ENCODE data around the gene ARHGDIA.

GRCh38 chr17:81839301-81839700, 31.8 kb downstream of the ARHGDIA start:
- TF ChIP-seq, protein P1, sequence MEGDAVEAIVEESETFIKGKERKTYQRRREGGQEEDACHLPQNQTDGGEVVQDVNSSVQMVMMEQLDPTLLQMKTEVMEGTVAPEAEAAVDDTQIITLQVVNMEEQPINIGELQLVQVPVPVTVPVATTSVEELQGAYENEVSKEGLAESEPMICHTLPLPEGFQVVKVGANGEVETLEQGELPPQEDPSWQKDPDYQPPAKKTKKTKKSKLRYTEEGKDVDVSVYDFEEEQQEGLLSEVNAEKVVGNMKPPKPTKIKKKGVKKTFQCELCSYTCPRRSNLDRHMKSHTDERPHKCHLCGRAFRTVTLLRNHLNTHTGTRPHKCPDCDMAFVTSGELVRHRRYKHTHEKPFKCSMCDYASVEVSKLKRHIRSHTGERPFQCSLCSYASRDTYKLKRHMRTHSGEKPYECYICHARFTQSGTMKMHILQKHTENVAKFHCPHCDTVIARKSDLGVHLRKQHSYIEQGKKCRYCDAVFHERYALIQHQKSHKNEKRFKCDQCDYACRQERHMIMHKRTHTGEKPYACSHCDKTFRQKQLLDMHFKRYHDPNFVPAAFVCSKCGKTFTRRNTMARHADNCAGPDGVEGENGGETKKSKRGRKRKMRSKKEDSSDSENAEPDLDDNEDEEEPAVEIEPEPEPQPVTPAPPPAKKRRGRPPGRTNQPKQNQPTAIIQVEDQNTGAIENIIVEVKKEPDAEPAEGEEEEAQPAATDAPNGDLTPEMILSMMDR (IDR thresholded peaks at IDR 0.05 in 8 of 11, conservative IDR thresholded peaks at IDR 0.05 in 3 of 11) = no peak
- TF ChIP-seq POLR2A (IDR thresholded peaks at IDR 0.05) = no peak
